Suprapubic skin (tissue), 4 donors: Measurements from ENCODE around the gene SND1. TPM values are rescaled to one million over a fixed set of nuclear protein-coding genes. Genes with fewer than 3 reads are reported as not detected.

Experiments
- DNase-seq, 2 donors: peaks; one replicate each; pipeline ENCODE4 v3.0.0-alpha.2; 2019; ENCODE audit warnings: low spot score in 2 of 2
- H3K27ac ChIP-seq: fragments of 200-600 bp; sonication (generic); one replicate; pipeline ENCODE4 v1.5.1; 2019
- H3K27me3 ChIP-seq: fragments of 200-600 bp; sonication (generic); one replicate; pipeline ENCODE4 v1.5.1; 2019
- H3K36me3 ChIP-seq: fragments of 200-600 bp; sonication (generic); one replicate; pipeline ENCODE4 v1.5.1; 2019
- H3K4me1 ChIP-seq: fragments of 200-600 bp; sonication (generic); one replicate; pipeline ENCODE4 v1.5.1; 2019
- H3K4me3 ChIP-seq: fragments of 200-600 bp; sonication (generic); one replicate; pipeline ENCODE4 v1.5.1; 2019; ENCODE audit warnings: mild to moderate bottlenecking
- H3K9me3 ChIP-seq: fragments of 200-600 bp; sonication (generic); one replicate; pipeline ENCODE4 v1.5.1; 2019
- EP300 ChIP-seq: sonication (generic); formaldehyde crosslinking; IDR thresholded peaks from one replicate; pipeline ENCODE4 v1.6.1; 2017; ENCODE audit warnings: antibody characterized with exemption
- POLR2A ChIP-seq, 2 donors: fragments of 450-650 bp; IDR thresholded peaks; one replicate each; pipeline ENCODE4 v1.6.1; 2017; ENCODE audit warnings: antibody characterized with exemption in 2 of 2, mild to moderate bottlenecking in 2 of 2, moderate library complexity in 2 of 2
- POLR2AphosphoS5 ChIP-seq, 3 donors: sonication (generic); formaldehyde crosslinking; IDR thresholded peaks; one replicate each; pipeline ENCODE4 v1.6.1; 2017; ENCODE audit warnings: antibody characterized with exemption in 3 of 3
- WGBS: methylation state at CpG from one replicate; pipeline ENCODE4 v1.1.5; 2018; 5-methylcytosine and 5-hydroxymethylcytosine counted together
- total RNA-seq, 4 donors: library from RNA; depleted of rRNA; stranded (reverse); fragments of >200 nt; gene quantifications; one replicate each; pipeline ENCODE4 v1.1.0, GENCODE V29; 2016
- TF ChIP-seq, protein P1 (sequence below), 2 donors: fragments of 200-600 bp in 1 of 2; fragments of 450-650 bp in 1 of 2; sonication (generic) in 1 of 2; IDR thresholded peaks; one replicate each; pipeline ENCODE4 v1.5.1; 2016 to 2019; ENCODE audit warnings: antibody characterized with exemption in 2 of 2, mild to moderate bottlenecking in 1 of 2, moderate library complexity in 1 of 2

SND1 gene
- total RNA-seq, 4 donors from 2014 or later: 72.2 to 99.8 (median 77.2) TPM

DNA sequence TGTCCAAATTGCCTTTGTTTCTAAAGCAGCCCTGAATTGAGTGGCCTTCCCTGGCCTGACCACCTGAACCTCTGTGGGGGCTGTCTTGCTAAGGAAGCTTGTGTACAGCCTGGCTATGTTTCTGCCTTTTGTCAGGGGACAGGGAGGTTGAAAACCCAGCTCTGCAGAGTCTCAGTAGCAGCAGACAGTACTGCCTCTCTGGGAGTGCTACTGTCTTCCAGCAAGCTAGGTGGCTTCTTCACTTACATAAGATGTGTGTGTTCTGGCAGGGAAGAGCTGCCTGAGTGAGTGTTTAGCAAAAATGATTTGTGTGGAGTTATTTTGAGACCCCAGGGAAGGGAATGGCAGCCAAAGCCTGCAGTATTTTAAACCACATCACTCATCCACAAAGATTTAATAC, 321.8 kb downstream of the SND1 start:
- DNase-seq: no peak
- H3K4me1 ChIP-seq: no peaks in the 10 kb centered on the region
- no peak for TF ChIP-seq POLR2AphosphoS5 (IDR thresholded peaks at IDR 0.05)
- no peak for TF ChIP-seq EP300
- TF ChIP-seq, protein P1, sequence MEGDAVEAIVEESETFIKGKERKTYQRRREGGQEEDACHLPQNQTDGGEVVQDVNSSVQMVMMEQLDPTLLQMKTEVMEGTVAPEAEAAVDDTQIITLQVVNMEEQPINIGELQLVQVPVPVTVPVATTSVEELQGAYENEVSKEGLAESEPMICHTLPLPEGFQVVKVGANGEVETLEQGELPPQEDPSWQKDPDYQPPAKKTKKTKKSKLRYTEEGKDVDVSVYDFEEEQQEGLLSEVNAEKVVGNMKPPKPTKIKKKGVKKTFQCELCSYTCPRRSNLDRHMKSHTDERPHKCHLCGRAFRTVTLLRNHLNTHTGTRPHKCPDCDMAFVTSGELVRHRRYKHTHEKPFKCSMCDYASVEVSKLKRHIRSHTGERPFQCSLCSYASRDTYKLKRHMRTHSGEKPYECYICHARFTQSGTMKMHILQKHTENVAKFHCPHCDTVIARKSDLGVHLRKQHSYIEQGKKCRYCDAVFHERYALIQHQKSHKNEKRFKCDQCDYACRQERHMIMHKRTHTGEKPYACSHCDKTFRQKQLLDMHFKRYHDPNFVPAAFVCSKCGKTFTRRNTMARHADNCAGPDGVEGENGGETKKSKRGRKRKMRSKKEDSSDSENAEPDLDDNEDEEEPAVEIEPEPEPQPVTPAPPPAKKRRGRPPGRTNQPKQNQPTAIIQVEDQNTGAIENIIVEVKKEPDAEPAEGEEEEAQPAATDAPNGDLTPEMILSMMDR (IDR thresholded peaks at IDR 0.05): no peak
- TF ChIP-seq POLR2A (IDR thresholded peaks at IDR 0.05): no peak
- no peaks in the 10 kb centered on the region for H3K27me3 ChIP-seq
- peaks cover 3% of the 10 kb centered on the region for H3K36me3 ChIP-seq
- no peaks in the 10 kb centered on the region for H3K9me3 ChIP-seq
- no peak overlapping the region for H3K27ac ChIP-seq
- no peak overlapping the region for H3K4me3 ChIP-seq

DNA sequence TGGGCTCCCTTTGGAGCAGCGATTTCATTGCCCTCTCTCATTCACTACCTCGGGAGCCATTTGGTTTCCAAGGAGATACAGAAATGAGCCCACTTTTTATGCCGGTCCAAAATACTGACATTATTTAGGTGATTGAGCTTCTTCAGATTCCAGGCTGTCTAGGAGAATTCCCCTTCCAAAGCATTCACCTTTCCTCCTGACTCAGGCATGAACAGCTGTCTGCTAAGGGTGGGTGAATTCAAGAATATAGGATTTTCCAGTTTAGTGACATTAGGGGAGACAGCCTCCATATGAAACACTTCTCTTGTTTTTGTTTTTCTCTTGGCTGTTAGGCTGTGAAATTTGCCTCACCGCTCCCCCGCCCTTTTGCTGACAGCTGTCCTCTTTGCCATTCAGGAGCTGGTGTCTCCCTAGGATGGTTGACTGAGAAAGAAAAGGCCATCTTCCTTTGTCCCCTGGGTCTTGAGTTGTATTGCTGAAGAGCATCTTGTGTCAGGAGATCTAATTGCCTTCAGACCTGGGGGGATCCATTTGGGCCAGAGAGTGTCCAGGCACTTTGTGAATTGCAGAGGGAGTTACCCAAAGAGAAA, 322.5 kb downstream of the SND1 start:
- no peak overlapping the region for H3K4me3 ChIP-seq
- DNase-seq: no peak
- no peaks in the 10 kb centered on the region for H3K36me3 ChIP-seq
- WGBS: 85% methylated on average over 5 of the region's 5 CpGs
- H3K4me1 ChIP-seq: no peaks in the 10 kb centered on the region
- H3K27ac ChIP-seq: no peak overlapping the region
- H3K9me3 ChIP-seq: no peaks in the 10 kb centered on the region
- H3K27me3 ChIP-seq: no peaks in the 10 kb centered on the region
- TF ChIP-seq EP300 (no peak), POLR2AphosphoS5 (IDR thresholded peaks at IDR 0.05) (no peak), POLR2A (IDR thresholded peaks at IDR 0.05) (no peak)
- TF ChIP-seq, protein P1 (IDR thresholded peaks at IDR 0.05): no peak

DNA sequence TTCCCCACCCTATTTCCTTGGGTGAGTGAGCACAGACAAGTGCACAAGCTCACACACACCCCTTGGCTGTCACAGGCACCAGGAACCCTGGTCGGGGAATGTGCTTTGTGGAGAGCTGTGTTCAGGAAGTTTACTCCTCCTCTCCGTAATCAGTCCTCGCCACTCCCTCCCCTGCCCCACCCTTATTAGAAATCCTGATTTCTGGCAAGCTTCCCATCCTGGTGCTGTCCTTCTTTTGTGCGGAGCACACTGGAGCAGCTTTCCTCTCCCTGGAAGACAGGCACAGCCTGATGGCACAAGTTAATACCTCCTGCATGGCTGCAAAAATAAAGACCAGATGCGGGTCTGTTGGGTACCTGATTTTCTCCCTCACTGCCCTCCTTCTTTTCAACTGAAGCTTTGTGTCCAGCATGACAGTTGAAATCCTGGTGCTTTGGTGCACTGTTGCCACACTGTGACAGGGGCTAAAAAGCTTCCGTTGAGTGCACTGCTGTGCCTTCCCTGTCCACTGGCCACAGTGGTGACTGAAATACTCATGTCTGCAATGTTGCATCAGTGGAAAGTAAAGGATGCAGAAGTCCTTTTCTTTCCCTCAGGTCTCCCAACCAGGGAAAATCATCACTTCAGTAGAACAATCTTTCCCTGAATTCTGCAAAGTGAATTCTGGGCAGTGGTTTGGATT, 324.2 kb downstream of the SND1 start:
- no peak overlapping the region for H3K4me3 ChIP-seq
- H3K4me1 ChIP-seq: no peaks in the 10 kb centered on the region
- H3K9me3 ChIP-seq: no peaks in the 10 kb centered on the region
- no peaks in the 10 kb centered on the region for H3K27me3 ChIP-seq
- no peaks in the 10 kb centered on the region for H3K36me3 ChIP-seq
- WGBS: 77% methylated on average over 6 of the region's 6 CpGs
- no peak overlapping the region for H3K27ac ChIP-seq
- TF ChIP-seq POLR2AphosphoS5 (IDR thresholded peaks at IDR 0.05) (no peak), EP300 (no peak), POLR2A (IDR thresholded peaks at IDR 0.05) (no peak)
- TF ChIP-seq, protein P1 (IDR thresholded peaks at IDR 0.05): no peak
- no peak for DNase-seq

DNA sequence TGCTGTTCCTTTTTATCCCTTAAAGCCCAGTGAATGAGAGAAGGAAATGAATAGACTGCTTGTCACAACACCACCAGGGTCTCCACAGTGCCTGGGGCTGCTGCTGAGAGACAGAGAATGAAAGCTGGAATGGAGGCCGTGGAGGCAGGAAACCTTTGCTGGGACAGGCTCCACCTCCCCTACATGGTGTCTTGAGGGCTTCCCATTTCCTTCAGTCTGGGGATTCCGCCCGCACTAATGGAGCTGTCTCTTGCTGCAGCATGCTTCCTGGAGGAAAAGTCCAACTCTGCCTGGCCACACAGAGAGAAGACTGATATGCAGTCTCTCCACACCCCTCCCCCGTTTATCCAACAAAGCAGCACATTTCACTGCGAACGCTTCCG, 324.7 kb downstream of the SND1 start:
- 85% methylated on average over 7 of the region's 7 CpGs for WGBS
- Histone ChIP-seq H3K27ac (no peak overlapping the region), H3K27me3 (no peaks in the 10 kb centered on the region), H3K4me1 (no peaks in the 10 kb centered on the region), H3K4me3 (no peak overlapping the region), H3K9me3 (no peaks in the 10 kb centered on the region), H3K36me3 (no peaks in the 10 kb centered on the region)
- DNase-seq: no peak
- TF ChIP-seq POLR2AphosphoS5 (IDR thresholded peaks at IDR 0.05) (no peak), EP300 (no peak), POLR2A (IDR thresholded peaks at IDR 0.05) (no peak)
- TF ChIP-seq, protein P1 (IDR thresholded peaks at IDR 0.05): no peak

DNA sequence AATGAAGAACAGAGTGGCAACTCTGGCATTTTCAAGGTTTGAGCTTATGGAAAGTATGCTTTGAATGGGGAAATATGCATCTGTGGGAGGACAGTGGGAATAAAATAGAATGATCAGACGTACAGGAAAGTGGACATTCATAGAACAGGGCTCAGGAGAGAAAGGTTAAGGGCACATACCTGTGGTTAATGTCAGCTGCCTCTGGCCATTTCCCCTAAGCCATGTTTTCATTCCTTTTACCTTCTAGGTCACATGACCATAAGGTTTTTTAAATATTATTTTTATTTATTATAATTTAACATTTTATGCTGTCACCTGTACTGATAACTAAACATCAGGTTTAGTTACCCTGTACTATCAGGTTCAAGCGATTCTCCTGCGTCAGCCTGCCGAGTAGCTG, 326.4 kb downstream of the SND1 start:
- 97% methylated on average over 4 of the region's 4 CpGs for WGBS
- no peaks in the 10 kb centered on the region for H3K36me3 ChIP-seq
- no peak for DNase-seq
- H3K4me1 ChIP-seq: no peaks in the 10 kb centered on the region
- H3K27ac ChIP-seq: no peak overlapping the region
- TF ChIP-seq EP300: no peak
- TF ChIP-seq POLR2A (IDR thresholded peaks at IDR 0.05): no peak
- TF ChIP-seq POLR2AphosphoS5 (IDR thresholded peaks at IDR 0.05): no peak
- TF ChIP-seq, protein P1 (IDR thresholded peaks at IDR 0.05): no peak
- no peaks in the 10 kb centered on the region for H3K27me3 ChIP-seq
- H3K4me3 ChIP-seq: no peak overlapping the region
- no peaks in the 10 kb centered on the region for H3K9me3 ChIP-seq
